Esophagus (tissue), 2 donors: Measurements from ENCODE around the gene SPDYE3. TPM values are rescaled to one million over a fixed set of nuclear protein-coding genes. Genes with fewer than 3 reads are reported as not detected.
A peak's percentile ranks its signal among the peaks of the same experiment; 100 is the strongest.
"Not testable (repeated sequence)": the region's sequence is repeated elsewhere in the genome, so short reads cannot be mapped to it uniquely, and the experiment has no call there.

Experiments used
- H3K27ac ChIP-seq, 2 donors: one replicate each; pipeline ENCODE4 v1.5.1; 2013; ENCODE audit warnings: low read depth in 2 of 2, mild to moderate bottlenecking in 2 of 2, inconsistent platforms in 1 of 2, low read length in 1 of 2, moderate library complexity in 1 of 2
- H3K27me3 ChIP-seq, 2 donors: one replicate each; pipeline ENCODE4 v1.6.1; 2013; ENCODE audit warnings: low read length in 2 of 2, control low read depth in 1 of 2, mild to moderate bottlenecking in 1 of 2; ENCODE audit not compliant: insufficient read depth in 2 of 2, control insufficient read depth in 1 of 2
- H3K36me3 ChIP-seq, 2 donors: one replicate each; pipeline ENCODE4 v1.6.1; 2013; ENCODE audit warnings: low read length in 1 of 2; ENCODE audit not compliant: control insufficient read depth in 2 of 2, insufficient read depth in 2 of 2
- H3K4me1 ChIP-seq, 2 donors: one replicate each; pipeline ENCODE4 v1.6.1; 2013; ENCODE audit warnings: low read length in 1 of 2; ENCODE audit not compliant: control insufficient read depth in 2 of 2, insufficient read depth in 2 of 2
- H3K4me3 ChIP-seq, 2 donors: one replicate each; pipeline ENCODE4 v1.5.1; 2013; ENCODE audit warnings: low read length in 2 of 2, mild to moderate bottlenecking in 2 of 2, low read depth in 1 of 2, moderate library complexity in 1 of 2
- H3K9me3 ChIP-seq, 2 donors: one replicate each; pipeline ENCODE4 v1.6.1; 2013; ENCODE audit warnings: mild to moderate bottlenecking in 2 of 2, low read depth in 1 of 2, low read length in 1 of 2, moderate library complexity in 1 of 2; ENCODE audit not compliant: control insufficient read depth in 2 of 2, insufficient read depth in 1 of 2
- WGBS, 2 donors: extraction: QIAGEN DNeasy Blood & Tissue Kit; methylation state at CpG; one replicate each; pipeline ENCODE4 v1.1.7; 2013; 5-methylcytosine and 5-hydroxymethylcytosine counted together
- polyA plus RNA-seq, 2 donors: library from polyadenylated mRNA; stranded (reverse); fragments of 200-250 nt; gene quantifications; one replicate each; pipeline ENCODE4 v1.2.3, GENCODE V29; 2013
- donor health status: healthy with polysubstance abuse.
- donor health status: Bipolar disorder and iron deficiency.

SPDYE3 gene
- polyA plus RNA-seq, 2 donors: 0.05 to 0.10 TPM

DNA sequence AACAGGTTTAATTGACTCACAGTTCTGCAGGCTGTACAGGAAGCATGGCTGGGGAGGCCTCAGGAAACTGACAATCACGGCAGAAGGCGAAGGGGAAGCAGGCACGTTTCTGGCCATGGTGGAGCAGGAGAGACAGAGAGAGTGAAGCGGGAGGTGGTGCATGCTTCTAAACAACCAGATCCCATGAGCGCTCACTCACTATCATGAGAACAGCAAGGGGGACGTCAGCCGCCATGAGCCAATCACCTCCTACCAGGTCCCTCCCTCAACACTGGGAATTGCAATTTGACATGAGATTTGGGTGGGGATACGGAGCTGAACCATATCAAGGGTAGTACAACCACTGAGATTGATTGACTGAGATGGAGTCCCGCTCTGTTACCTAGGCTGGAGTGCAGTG, 18.2 kb downstream of the SPDYE3 start:
- not testable (repeated sequence) for H3K4me1 ChIP-seq, H3K4me3 ChIP-seq, H3K27ac ChIP-seq, H3K36me3 ChIP-seq, H3K27me3 ChIP-seq, H3K9me3 ChIP-seq
- WGBS, 2 donors: 91 to 94% methylated on average over 9 of the region's 9 CpGs

- H3K27me3 ChIP-seq, H3K27ac ChIP-seq, H3K4me1 ChIP-seq, H3K9me3 ChIP-seq, H3K4me3 ChIP-seq, H3K36me3 ChIP-seq: not testable (repeated sequence)
- WGBS, 2 donors: 92 to 93% methylated on average over 10 of the region's 11 CpGs
Observed at GRCh38 chr7:100326914-100327313, 19.4 kb downstream of the SPDYE3 start.

- H3K27me3 ChIP-seq, H3K9me3 ChIP-seq, H3K4me1 ChIP-seq, H3K36me3 ChIP-seq: not testable (repeated sequence)
- Histone ChIP-seq H3K4me3 (peak overlapping the region; percentile 83 to 95), H3K27ac (peak overlapping the region; percentile 99)
- 0% methylated on average over 63 to 82 of the region's 85 CpGs for WGBS, 2 donors
Observed at GRCh38 chr7:100335566-100336466, 28.3 kb downstream of the SPDYE3 start.

DNA sequence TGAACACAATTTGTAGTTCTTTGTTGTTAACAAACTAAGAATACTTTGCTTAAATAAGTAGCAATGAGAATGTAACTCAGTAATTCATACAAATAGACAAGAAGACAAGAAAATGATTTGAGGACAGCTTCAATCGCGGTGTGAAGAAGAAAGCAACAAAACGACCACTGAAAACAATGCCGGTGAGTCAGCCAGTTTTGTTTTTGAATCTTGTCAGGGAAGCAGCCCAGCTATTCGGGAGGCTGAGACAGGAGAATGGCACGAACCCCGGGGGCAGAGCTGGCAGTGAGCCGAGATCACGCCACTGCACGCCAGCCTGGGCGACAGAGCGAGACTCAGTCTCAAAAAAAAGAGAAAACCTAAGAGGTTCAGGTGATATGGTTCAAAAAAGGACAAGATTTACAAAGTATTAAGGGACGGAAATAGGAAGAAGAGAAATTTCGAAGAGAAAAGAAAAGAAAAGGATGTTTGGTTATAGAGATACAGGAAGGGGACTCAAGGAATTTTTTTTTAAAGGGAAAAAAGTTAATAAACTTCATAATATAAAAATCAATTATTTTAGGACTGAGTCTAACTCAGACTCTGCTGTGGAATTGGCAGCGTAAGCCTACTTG, 30.7 kb downstream of the SPDYE3 start:
- 52 to 61% methylated on average over 15 of the region's 15 CpGs for WGBS, 2 donors
- not testable (repeated sequence) for H3K4me3 ChIP-seq, H3K27ac ChIP-seq

DNA sequence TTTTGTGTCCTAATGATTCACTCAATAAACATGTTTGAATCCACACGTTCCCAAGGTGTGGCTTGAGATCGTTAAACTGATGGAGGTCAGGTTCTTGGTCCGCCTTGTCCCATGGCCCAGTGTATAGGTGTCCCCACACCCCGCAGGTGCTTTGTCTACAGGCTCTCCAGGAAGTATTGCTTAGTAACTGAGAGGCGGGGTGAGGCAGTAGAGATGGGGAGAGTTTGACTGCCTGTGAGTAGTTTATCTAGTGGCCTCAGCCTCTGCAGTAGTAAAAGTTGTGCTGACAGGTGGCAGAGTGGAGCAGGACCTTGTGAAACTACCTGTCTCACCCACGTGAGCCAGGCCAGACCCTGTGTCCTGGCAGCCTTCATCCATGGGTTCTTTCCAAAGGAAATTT, 33.8 kb downstream of the SPDYE3 start:
- H3K27ac ChIP-seq: peak overlapping the region in 1 of 2 donors; percentile 22
- not testable (repeated sequence) for H3K27me3 ChIP-seq, H3K4me3 ChIP-seq, H3K36me3 ChIP-seq, H3K9me3 ChIP-seq, H3K4me1 ChIP-seq
- WGBS, 2 donors: 54% methylated on average over 6 of the region's 6 CpGs

More for the DNA sequence above, 30.7 kb downstream of the SPDYE3 start:
- not testable (repeated sequence) for H3K36me3 ChIP-seq, H3K9me3 ChIP-seq, H3K27me3 ChIP-seq, H3K4me1 ChIP-seq

DNA sequence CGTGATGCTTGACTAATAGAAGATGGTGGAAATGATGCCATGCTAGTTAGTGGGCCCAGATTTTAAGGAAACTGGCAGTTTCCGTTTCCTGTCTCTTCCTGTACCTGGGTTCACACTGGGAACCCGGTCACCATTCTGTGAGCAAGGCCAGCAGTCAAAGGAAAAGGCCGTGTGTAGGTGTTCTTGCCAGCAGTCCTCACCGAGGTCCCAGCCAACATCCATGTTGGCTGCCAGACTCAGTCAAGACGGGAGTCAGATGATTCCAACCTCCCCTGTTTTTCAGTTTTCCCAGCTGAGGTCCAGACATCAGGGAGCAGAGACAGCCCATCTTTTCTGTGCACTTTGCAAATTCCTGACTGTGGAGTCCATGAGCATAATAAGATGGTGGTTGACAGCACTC, 35.3 kb downstream of the SPDYE3 start:
- Histone ChIP-seq H3K9me3 (no peaks in the 10 kb centered on the region), H3K36me3 (peaks cover 3 to 19% of the 10 kb centered on the region in 2 donors), H3K27ac (peak overlapping the region in 1 of 2 donors; percentile 4), H3K27me3 (no peaks in the 10 kb centered on the region), H3K4me1 (no peaks in the 10 kb centered on the region), H3K4me3 (no peak overlapping the region)
- WGBS, 2 donors: 60 to 72% methylated on average over 6 of the region's 6 CpGs

DNA sequence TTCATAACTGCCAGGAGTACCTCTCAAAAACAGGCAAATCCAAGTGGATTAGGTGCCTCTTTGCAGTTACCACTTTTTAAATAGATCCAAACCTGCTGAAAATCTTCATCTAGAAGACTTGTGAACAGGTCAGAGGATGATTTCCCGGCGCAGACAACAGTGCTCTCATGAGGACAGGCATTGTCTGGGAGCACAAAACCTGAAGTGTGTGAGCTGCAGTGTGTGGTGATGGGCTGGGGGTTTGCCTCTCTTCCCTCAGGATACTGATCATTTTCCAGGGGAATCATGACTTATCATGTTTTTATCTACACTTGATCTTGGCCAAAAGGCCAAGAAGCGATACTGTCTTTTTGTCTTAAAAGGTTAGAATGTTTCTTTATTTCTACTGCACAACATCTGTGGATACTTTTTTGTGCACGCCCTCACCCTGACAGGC, 36.6 kb downstream of the SPDYE3 start:
- 82 to 90% methylated on average over 3 of the region's 4 CpGs for WGBS, 2 donors
- not testable (repeated sequence) for H3K27ac ChIP-seq, H3K4me1 ChIP-seq, H3K4me3 ChIP-seq, H3K9me3 ChIP-seq, H3K27me3 ChIP-seq
- H3K36me3 ChIP-seq: peaks cover 3 to 20% of the 10 kb centered on the region in 2 donors

GRCh38 chr7:100344560-100345287, 37.2 kb downstream of the SPDYE3 start:
- peaks cover 3 to 23% of the 10 kb centered on the region in 2 donors for H3K36me3 ChIP-seq
- 40 to 46% methylated on average over 9 to 10 of the region's 13 CpGs for WGBS, 2 donors
- H3K27me3 ChIP-seq, H3K9me3 ChIP-seq, H3K4me3 ChIP-seq, H3K4me1 ChIP-seq: not testable (repeated sequence)
- H3K27ac ChIP-seq: peak overlapping the region; percentile 2 to 74

- H3K27me3 ChIP-seq, H3K4me3 ChIP-seq, H3K9me3 ChIP-seq, H3K4me1 ChIP-seq, H3K27ac ChIP-seq: not testable (repeated sequence)
- peaks cover 3 to 26% of the 10 kb centered on the region in 2 donors for H3K36me3 ChIP-seq
- 0 to 2% methylated on average over 2 to 3 of the region's 5 CpGs for WGBS, 2 donors
Observed at GRCh38 chr7:100345288-100345672, 37.8 kb downstream of the SPDYE3 start.
